Thyroid gland (tissue), 4 donors: Measurements from ENCODE around the gene RPS21. TPM values are rescaled to one million over a fixed set of nuclear protein-coding genes. Genes with fewer than 3 reads are reported as not detected.

Experiments
- DNase-seq, 2 donors: peaks; one replicate each; pipeline ENCODE4 v3.0.0-alpha.2; 2019
- H3K27ac ChIP-seq, 3 donors: fragments of 200-600 bp; sonication (generic); 1 replicate in 2 of 3; 2 replicates in 1 of 3; pipeline ENCODE4 v1.5.1; 2016 to 2019; ENCODE audit warnings: mild to moderate bottlenecking in 1 of 3, moderate library complexity in 1 of 3
- H3K27me3 ChIP-seq: fragments of 200-600 bp; sonication (generic); one replicate; pipeline ENCODE4 v1.5.1; 2019
- H3K36me3 ChIP-seq, 2 donors: fragments of 200-600 bp; sonication (generic); one replicate each; pipeline ENCODE4 v1.5.1; 2016 to 2019
- H3K4me1 ChIP-seq, 2 donors: fragments of 200-600 bp; sonication (generic); one replicate each; pipeline ENCODE4 v1.5.1; 2017 to 2019
- H3K4me3 ChIP-seq, 3 donors: fragments of 200-600 bp; sonication (generic); replicated peaks in 1 of 3; 1 replicate in 2 of 3; 2 replicates in 1 of 3; pipeline ENCODE4 v1.5.1; 2016; ENCODE audit warnings: mild to moderate bottlenecking in 1 of 3
- H3K9me3 ChIP-seq: fragments of 200-600 bp; sonication (generic); one replicate; pipeline ENCODE4 v1.5.1; 2017
- CTCF ChIP-seq, 6 experiments: fragments of 200-600 bp in 3 of 6; fragments of 450-650 bp in 3 of 6; sonication (generic) in 3 of 6; IDR thresholded peaks; one replicate each; pipeline ENCODE4 v1.5.1; 2016 to 2019; ENCODE audit warnings: antibody characterized with exemption in 6 of 6, mild to moderate bottlenecking in 2 of 6, inconsistent platforms in 1 of 6, moderate library complexity in 1 of 6
- POLR2A ChIP-seq, 2 donors: fragments of 450-650 bp; IDR thresholded peaks; one replicate each; pipeline ENCODE4 v1.6.1; 2017; ENCODE audit warnings: antibody characterized with exemption in 2 of 2, mild to moderate bottlenecking in 2 of 2, moderate library complexity in 1 of 2
- WGBS, 2 donors: methylation state at CpG; one replicate each; pipeline ENCODE4 v1.1.5; 2017; 5-methylcytosine and 5-hydroxymethylcytosine counted together
- intact Hi-C: fragments of 100-400 bp; cut with DNase I; formaldehyde crosslinking; loops from one replicate; pipeline ENCODE4 v1.15.1; 2023
- total RNA-seq, 4 donors: library from RNA; depleted of rRNA; stranded (reverse); fragments of >200 nt; gene quantifications; one replicate each; pipeline ENCODE4 v1.2.3, GENCODE V29; 2016

RPS21 gene
- total RNA-seq, 4 donors from 2014 or later, result 1,818 to 3,649 (median 2,349) TPM

- no peaks in the 10 kb centered on the region for H3K4me1 ChIP-seq
- intact Hi-C loops, result loop anchor here (10.0 kb wide), 1 partner anchor 249 kb away; the partner anchor contains the start of genes PSMA7 and SS18L1
- TF ChIP-seq CTCF (IDR thresholded peaks at IDR 0.05) (no peak), POLR2A (IDR thresholded peaks at IDR 0.05) (no peak)
- 90 to 94% methylated on average over 10 to 21 of the region's 24 CpGs for WGBS, 2 donors
- peaks cover 7% of the 10 kb centered on the region in 2 donors for H3K36me3 ChIP-seq
- no peak for DNase-seq
- H3K9me3 ChIP-seq, result no peaks in the 10 kb centered on the region
- no peaks in the 10 kb centered on the region for H3K27me3 ChIP-seq
- no peak overlapping the region for H3K4me3 ChIP-seq
- H3K27ac ChIP-seq, result no peak overlapping the region
Measured at GRCh38 chr20:62393830-62394229, 6.9 kb downstream of the RPS21 start.

- intact Hi-C loops, result loop anchor here (10.0 kb wide), 1 partner anchor 250 kb away; the partner anchor contains the start of genes PSMA7 and SS18L1
- TF ChIP-seq POLR2A (IDR thresholded peaks at IDR 0.05), result no peak
- TF ChIP-seq CTCF (IDR thresholded peaks at IDR 0.05), result no peak
- no peak for DNase-seq
- H3K27ac ChIP-seq, result no peak overlapping the region
- no peaks in the 10 kb centered on the region for H3K27me3 ChIP-seq
- H3K36me3 ChIP-seq, result peaks cover 2 to 7% of the 10 kb centered on the region in 2 donors
- no peak overlapping the region for H3K4me3 ChIP-seq
- no peaks in the 10 kb centered on the region for H3K4me1 ChIP-seq
- H3K9me3 ChIP-seq, result no peaks in the 10 kb centered on the region
- WGBS, 2 donors, result 93 to 95% methylated on average over 14 to 35 of the region's 44 CpGs
Measured at GRCh38 chr20:62394248-62395245, 7.6 kb downstream of the RPS21 start.

GRCh38 chr20:62395311-62396242 lies 8.7 kb downstream of the RPS21 start:
- Histone ChIP-seq H3K36me3 (peaks cover 2 to 7% of the 10 kb centered on the region in 2 donors), H3K27me3 (no peaks in the 10 kb centered on the region), H3K4me1 (no peaks in the 10 kb centered on the region), H3K4me3 (no peak overlapping the region), H3K27ac (no peak overlapping the region), H3K9me3 (no peaks in the 10 kb centered on the region)
- intact Hi-C loops, result loop anchor here (10.0 kb wide), 1 partner anchor 251 kb away; the partner anchor contains the start of genes PSMA7 and SS18L1
- no peak for DNase-seq
- 89 to 90% methylated on average over 16 to 20 of the region's 27 CpGs for WGBS, 2 donors
- TF ChIP-seq CTCF (IDR thresholded peaks at IDR 0.05) (no peak), POLR2A (IDR thresholded peaks at IDR 0.05) (no peak)

- Histone ChIP-seq H3K27ac (no peak overlapping the region), H3K4me1 (no peaks in the 10 kb centered on the region), H3K36me3 (peaks cover 2 to 7% of the 10 kb centered on the region in 2 donors), H3K27me3 (no peaks in the 10 kb centered on the region), H3K4me3 (no peak overlapping the region), H3K9me3 (no peaks in the 10 kb centered on the region)
- TF ChIP-seq CTCF (IDR thresholded peaks at IDR 0.05), result no peak
- no peak for TF ChIP-seq POLR2A (IDR thresholded peaks at IDR 0.05)
- intact Hi-C loops, result loop anchor here (10.0 kb wide), 1 partner anchor 252 kb away; the partner anchor contains the start of genes PSMA7 and SS18L1
- WGBS, 2 donors, result 85 to 93% methylated on average over 15 to 25 of the region's 35 CpGs
- DNase-seq, result no peak
Measured at GRCh38 chr20:62396367-62397239, 9.7 kb downstream of the RPS21 start.
